ENCODE measurements around the gene SLC25A18.

- TF ChIP-seq CTCF (IDR thresholded peaks at IDR 0.05) (no peak), POLR2A (IDR thresholded peaks at IDR 0.05) (no peak)
Observed at GRCh38 chr22:17559188-17559587, 4.1 kb upstream of the SLC25A18 start.
